ENCODE results near the gene LRRC19. TPM values are rescaled to one million over a fixed set of nuclear protein-coding genes. Genes with fewer than 3 reads are reported as not detected.

LRRC19 gene
- total RNA-seq, 1 donor from 2014 or later = not detected

DNA sequence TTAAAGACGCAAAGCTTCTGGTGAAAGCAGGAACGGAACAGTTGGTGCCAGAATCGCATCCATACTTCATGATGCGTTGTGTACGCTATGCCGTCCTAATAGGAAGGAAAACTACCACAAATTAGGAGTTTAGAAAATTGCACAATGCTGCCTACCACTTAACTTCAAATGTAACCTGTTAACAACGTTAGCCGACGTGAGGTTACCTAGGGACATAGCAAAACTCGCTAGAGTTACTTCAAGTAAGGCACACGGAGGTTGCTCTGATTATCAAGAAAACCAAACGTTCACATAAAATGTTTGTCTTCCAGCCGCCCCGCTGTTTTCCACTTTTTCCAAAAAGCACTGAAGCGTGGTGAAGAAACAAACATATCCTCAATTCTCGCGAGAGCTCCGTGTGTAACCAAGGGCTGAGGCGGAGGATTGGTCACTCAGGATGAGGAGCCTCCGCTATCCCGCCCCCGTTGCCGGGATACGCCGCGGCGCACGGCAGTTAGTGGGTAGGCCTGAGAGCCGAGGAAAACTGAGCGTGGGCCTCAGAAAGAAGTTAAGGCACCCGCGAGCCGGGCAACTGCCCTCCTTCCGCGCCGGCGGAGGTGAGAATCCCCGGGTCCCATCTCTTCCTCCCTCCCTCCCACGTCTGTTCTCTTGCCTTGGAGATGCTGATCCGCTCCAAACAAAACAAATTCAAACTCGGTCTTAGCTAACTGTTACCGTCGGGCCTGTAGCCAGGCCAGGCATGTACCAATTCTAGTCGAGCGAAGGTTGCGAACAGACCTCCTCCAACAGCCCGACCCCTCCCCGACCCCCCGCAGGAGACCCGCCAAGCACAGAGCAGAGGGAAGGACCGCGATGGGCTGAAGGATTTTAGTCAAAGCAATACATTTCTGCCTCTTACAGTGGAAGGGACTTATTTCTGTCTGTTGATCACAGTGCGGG lies 49.3 kb downstream of the LRRC19 start, which contains the start of gene IFT74:
TSS of gene IFT74 (plus strand) at position 492 of the 939 bp plus-strand sequence. CDS start 5,556 bp downstream, outside the sequence.
- peak; percentile 97 for DNase-seq (ENCODE audit: extremely low read depth, low read depth, low spot score)

DNA sequence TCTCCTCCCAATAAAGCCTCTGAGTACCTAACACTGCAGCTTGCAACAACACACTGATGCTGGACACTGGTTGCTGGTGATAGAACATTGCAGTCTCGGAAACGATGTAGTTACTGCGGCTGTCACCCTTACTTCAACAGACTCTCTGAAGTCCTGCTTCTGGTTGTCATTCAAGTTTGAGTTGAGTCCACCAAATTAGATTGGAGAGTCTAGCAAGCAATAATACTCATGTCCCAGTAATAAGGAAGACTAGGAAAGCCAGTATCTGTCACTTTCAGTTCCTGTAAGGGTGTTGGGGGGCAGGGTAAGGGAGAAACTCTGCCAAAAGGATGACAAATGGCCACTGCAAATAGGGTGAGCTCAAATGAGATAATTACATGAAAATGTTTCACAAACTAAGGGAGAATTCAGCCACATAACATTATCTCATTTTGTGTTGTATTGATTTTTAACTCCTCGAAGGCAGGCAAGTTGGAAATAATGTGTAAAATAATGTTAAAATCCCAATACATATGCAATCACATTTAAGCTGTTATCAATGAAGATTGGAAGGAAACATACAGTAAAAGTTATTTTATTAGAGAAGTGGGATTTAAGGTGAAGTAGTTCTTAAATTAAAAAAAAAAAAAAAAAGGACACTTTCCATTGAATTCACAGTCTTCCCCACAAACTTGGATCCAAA lies 50.1 kb downstream of the LRRC19 start:
- DNase-seq (ENCODE audit: extremely low read depth, low read depth, low spot score) = no peak

DNA sequence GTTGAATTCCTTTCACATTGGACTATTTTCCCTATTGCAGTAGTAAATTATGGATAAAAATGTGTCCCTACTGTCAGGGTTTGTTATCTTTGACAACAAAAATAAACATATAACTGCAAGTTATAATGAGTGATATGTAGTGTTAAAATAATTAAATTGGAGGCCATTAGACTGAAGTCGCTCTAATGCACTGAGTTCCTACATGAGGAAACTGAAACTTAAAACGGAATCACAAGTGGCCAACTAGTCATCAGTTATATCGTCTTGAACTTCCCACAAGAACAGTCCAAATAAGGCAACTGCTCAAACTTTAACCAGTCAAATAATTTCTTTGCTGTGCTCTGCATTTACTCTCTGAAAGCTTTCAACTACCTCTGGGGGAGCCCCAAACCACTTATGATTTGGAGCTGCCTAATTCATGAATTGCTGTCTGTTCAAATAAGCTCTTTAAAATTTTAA lies 51.4 kb downstream of the LRRC19 start:
- DNase-seq (ENCODE audit: extremely low read depth, low read depth, low spot score) = no peak

DNA sequence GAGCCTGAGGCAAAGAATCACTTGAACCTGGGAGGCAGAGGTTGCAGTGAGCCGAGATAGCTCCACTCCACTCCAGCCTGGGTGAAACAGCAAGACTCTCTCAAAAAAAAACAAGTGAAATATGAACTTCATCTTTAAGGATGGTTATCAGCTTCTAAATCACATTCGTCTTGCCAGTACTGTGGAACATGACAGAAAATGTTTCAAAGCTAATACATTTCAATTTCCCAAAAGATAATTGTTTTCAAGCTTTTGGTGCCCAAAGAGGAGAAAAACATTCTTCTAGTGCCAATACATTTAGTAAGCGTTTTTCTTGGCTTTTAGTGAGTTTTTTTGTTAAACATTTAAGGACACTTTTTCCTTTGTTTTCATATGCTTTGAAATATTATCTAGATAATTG lies 53.7 kb downstream of the LRRC19 start:
- no peak for DNase-seq (ENCODE audit: extremely low read depth, low read depth, low spot score)

DNA sequence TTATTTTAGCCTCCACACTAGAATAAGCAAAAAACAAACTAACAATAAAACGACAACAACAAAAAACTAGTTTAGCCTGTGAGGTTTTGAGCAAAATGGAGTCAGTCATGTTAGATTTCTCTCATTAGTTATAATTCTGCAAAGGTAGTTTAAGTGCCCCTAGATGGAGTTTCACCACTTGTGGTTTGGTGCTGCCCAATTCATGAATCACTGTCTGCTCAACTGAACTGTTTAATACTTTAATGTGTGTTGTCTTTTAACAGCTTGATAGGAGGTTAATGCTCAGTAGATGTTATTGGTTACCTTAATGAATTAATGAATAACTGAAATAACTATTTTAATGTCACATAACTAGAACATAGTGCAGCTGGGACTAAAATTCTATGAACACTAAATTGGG lies 55.0 kb downstream of the LRRC19 start:
- DNase-seq (ENCODE audit: extremely low read depth, low read depth, low spot score) = no peak

DNA sequence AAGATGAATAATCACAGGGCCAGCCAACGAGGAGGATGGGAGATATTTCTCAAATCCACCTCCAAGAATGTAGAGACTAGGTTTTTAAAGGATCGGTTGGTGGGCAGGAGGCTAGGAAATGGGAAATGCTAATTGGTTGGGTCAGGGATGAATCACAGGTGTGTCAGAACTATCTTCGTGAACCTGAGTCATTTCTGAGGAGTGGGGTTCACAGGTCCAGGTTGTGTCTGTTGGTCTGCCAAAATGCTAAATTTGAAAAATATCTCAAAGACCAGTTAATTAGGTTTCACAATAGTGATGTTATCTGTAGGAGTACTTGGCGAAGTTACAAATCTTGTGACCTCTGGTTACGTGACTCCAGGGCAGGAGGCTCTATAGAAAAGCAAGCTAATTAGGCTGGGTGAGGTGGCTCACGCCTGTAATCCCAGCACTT lies 55.8 kb downstream of the LRRC19 start:
- no peak for DNase-seq (ENCODE audit: extremely low read depth, low read depth, low spot score)

DNA sequence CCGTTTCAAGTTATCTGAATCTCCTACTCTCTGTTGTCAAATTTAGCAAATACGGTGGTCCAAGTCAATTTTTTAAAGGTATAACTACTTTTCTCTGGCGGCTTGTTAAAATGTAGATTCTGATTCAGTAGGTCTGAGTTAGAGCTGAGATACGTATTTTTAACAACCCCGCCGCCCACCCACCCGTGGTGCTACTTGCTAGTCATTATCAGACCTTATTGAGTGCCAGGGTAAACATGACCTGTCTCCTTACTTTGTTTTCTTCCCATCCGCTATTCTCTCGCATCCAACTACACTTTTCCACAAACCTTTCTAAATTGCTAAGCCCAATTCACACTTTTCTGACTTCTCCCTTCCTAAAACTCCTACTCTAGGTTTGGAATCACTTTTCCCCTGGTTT lies 57.7 kb downstream of the LRRC19 start:
- DNase-seq (ENCODE audit: extremely low read depth, low read depth, low spot score) = no peak

DNA sequence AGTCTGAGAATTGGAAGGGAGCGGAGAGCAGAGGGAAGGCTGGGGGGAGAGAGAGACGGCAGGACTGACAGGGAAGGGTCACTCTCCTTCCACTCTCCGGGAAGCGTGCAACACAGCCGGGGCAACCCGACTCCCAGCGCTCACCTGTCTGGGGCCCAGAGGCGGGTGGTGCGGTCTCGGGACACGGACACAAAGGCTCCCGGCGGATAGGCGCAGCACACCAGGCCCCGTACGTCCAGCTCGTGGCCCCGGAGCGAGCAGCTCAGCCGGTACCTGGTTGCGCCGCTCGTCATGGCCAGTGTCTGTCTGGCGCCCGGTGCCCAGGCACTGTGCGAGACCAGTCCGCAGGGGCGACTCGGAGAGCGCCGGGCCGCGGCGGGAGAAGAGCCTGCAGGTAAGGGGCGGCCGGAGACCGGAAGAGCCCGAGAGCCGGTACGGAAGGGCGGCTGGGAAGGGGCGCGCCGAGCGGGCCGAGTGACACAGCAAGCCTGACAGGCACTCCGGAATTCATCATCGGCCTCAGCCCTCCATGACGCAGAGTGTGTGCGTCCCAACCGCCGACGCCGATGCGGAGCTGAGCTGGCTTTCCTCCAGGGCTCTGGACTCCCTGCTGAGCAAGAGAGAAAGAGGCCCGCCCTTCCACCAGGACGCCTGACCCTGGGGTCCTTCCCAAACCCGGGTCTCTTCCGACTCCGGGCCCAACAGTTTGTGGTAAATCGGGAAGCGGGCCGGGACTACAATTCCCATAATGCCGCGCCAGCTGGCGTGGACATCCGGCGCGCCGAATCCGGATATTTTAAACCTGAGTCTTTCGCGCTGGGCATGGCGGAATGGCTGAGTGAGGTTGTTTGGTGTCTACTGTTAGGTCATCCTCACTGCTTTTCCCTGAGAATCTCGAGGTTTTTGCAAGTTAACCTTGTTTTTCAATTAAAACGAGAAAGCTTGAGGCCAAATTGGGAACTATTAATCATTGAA lies 58.4 kb downstream of the LRRC19 start, which contains the start of gene PLAA:
TSS of gene PLAA (minus strand) at position 490 of the 975 bp plus-strand sequence. CDS start at position 293, 197 bp downstream.
- peak; percentile 39 for DNase-seq (ENCODE audit: extremely low read depth, low read depth, low spot score)

DNA sequence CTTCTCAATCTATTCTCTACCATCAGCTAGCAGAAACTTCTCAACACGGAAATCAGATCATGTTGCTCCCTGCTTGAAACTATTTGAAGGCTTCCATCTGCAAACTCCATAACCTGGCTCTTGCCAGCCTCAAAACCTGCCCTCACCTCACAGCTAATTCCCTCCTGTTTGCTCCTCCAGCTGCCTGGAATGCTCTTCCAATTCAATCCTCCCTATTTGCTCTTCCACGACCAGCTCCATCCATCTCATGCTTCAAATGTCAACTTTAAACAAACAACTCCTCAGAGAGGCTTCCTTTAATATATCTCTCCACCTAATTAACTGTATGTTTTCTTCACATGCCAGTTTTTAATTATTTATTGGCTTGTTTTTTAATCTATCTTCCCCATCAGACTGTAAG lies 59.9 kb downstream of the LRRC19 start:
- DNase-seq (ENCODE audit: extremely low read depth, low read depth, low spot score) = no peak

Other genes with a start within 250 kb of the LRRC19 start
- gene CAAP1, start 112.9 kb downstream of the LRRC19 start, total RNA-seq = 11.8 and 17.2 TPM in 2 replicates
- gene PLAA, start 58.4 kb downstream of the LRRC19 start, total RNA-seq = 38.0 and 46.2 TPM in 2 replicates
- 6.9 and 9.2 TPM in 2 replicates for gene IFT74, start 49.3 kb downstream of the LRRC19 start, total RNA-seq
- gene TEK, start 103.6 kb upstream of the LRRC19 start, total RNA-seq = 63.0 and 75.4 TPM in 2 replicates

Measured in glomerular endothelial cell (primary cell).